DMS153 (cell line): ENCODE results near the gene RRBP1.
A peak's percentile ranks its signal among the peaks of the same experiment; 100 is the strongest.

Source experiments
- DNase-seq: peaks from one replicate; lab custom pipeline; 2025; lab: John Stamatoyannopoulos, UW

The RRBP1 gene

GRCh38 chr20:17647391-17648314 lies 34.4 kb downstream of the RRBP1 start:
- DNase-seq: no peak

- DNase-seq: no peak
Observed at GRCh38 chr20:17646961-17647301, 35.1 kb downstream of the RRBP1 start.

DNA sequence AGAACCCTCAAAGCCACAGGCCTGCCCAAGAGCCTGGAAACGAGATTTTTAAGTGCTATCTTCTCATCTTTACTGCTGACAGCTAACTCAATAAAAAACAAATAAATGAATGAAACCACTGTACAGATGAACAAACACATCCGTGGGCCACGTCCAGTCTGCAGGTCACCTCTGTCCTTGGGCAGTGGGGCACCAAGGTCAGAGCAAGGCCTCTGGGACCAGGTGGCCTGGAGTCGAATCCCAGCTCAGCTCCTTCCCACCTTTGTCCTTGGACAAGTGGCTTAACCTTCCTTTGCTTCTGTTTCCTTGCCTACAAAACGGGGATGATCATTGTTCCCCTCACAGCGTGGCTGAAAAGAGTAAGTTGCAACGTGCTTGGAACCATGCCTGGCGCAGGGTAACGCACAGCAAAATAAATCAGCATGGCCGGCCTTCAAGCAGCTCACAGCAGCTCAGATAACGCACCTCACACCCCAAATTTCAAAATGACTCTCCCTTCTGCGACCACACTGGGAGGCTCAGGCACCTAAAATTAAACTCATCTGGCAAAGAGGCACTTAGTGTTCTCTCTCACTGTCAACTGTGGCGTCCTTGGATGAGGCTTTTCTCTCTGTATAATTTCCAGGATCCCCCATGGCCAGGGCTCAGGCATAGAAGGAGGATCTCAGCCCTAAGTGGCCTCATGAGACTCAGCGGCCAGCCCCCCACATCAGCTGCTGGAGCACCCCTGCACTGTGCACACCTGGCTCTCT lies 35.7 kb downstream of the RRBP1 start:
- peak; percentile 32 for DNase-seq

DNA sequence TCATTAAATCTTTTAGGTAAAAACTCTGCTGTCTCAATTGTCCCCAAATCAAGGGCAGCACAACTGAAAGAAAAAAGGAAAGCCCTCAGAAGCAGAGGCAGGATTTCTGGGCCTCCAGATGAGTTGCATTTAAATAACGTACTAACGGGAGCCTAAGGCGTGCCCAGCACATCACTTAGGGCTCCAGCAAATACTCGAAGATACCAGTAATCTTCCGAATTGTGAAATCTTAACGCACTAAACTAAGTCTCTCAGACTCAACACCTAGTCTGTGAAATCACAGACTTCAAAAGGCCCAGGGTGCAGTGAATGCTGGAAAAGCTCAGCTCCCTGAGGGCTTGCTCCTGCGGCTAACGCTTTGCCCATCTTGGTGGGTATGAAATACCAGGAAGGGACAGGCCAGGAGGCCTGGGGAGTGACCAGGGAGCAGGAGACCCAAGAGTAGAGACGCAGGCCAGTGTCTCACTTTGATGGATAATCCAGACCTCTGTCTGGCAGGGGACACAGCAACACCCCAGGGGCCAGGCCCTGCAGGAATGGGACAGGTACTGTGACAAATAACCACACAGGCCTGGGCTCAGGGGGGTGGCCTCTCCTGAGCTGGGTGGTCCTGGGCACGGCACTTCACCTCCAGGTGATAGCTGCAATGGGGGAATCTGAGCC lies 36.4 kb downstream of the RRBP1 start:
- DNase-seq: no peak

DNA sequence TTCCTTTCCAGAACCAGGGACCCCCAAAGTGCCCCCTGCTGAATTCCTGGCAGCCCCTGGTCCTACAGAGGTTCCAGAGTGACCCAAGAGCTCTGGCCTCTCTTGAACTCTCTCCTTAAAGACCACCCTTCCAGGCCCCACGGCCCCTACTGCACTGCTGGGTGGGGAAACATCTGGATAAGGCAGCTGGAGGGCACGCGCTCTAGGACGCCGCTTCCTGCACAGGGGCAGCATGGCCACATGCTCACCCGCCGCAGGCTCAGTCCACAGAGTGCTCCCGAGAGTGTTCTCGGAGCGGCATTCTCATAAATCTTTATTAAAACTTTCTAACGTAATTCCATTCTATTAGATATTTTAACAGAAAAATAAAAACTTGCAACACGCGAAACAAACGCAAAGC lies 37.0 kb downstream of the RRBP1 start:
- no peak for DNase-seq

DNA sequence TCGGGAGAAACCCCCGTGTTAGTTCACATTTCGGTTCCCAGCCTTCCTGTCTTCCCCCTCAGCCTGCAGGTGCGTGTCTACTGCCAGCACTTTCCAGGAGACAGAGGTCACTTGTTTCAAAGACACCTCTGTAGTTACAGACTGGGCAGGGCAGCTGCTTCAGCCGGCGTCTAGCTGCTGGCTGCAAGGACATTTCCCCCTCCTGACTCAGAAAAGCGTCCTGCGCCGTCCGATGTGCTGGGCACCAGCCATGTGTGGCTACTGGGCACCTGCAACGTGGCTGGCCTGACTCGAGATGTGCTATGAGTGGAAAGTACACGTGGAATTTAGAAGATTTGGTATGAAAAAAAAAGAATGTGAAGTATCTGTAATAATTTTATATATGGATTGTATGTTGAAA lies 37.6 kb downstream of the RRBP1 start:
- no peak for DNase-seq

GRCh38 chr20:17643531-17644188 lies 38.4 kb downstream of the RRBP1 start:
- no peak for DNase-seq

DNA sequence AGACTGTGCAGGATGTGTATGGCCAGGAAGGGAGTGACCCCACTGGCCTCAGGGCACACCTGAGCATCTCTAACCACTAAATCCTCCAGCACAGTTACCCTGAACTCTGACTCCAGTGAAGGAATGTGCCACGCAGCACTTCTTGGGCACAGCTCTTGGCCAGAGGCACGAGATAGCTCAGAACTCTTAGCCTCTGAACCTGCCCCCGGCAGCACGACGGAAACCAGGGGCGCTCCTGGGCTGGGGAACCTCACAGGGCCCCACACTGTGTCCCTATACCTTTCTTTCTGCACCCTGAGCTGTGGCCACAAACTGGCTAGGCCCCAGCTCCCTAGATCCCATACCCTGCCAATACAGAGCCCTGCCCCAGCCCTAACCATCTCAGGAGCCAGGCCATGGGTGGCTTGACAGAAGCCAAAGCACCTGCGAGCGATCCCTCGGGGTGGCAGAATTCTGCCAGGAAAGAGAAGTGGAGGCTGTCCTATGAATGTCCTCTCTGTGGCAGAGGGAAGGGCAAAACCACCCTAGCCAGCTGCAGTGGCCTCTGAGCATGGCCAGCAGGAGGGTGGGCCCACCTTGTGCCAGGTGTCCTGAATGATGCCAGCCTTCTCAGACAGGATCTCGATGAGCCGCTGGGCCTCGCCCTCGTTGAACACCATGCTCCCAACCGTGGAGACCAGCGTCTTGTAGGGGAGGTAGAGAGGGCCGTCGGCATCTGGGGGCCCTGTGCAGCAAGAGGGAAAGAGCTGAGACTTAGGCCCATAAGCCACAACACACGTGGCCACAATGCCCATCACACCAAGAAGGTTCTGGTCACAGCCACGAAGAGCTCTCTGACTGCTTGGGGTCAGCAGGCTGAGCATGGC lies 39.4 kb downstream of the RRBP1 start:
- no peak for DNase-seq

GRCh38 chr20:17641993-17642392 lies 40.0 kb downstream of the RRBP1 start:
- DNase-seq: no peak

DNA sequence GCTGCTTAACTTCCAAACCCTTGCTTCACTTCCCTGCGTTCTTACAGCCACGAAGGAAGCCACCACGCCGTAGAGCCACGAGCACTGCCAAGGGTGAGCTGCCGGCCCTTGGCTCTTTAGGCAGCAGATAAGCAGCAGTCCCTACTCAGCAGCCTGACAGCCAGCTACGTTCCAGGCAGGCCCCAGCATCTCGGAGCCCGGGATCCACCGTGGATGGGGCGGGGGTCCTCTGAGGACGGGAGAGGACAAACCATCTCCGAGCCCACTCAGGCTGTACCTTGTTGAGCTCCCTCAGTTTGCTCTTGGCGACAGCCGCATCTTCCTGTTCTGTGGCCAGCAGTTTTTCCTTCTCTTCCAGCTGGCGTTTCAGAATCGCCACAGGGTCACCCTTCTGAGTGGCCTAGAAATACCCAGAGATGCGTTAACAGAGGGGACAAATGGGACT lies 40.5 kb downstream of the RRBP1 start:
- DNase-seq: no peak

DNA sequence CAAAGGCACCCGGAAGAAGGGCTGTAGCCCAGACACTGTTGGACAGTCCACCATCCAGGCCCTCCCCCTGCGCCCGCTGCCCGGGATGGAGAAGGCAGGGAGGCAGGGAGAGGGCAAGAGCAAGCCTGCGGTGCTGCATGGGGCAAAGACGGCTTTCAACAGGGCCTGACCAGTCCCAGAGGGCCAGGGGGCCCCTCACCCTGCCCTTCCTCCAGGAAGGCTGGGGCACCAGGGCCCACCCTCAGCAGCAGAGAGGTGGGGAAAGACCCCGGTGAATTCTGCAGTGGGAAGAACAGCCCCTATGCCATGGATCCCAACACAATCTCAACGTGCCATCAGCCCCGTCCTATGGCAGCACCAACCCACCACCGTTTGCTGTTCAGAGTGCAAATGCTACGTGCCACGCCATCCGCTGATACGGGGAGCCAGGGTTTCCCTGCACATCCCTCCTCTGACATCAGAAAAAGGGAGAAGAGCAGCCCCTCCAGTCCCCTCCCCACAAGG lies 41.1 kb downstream of the RRBP1 start:
- no peak for DNase-seq

DNA sequence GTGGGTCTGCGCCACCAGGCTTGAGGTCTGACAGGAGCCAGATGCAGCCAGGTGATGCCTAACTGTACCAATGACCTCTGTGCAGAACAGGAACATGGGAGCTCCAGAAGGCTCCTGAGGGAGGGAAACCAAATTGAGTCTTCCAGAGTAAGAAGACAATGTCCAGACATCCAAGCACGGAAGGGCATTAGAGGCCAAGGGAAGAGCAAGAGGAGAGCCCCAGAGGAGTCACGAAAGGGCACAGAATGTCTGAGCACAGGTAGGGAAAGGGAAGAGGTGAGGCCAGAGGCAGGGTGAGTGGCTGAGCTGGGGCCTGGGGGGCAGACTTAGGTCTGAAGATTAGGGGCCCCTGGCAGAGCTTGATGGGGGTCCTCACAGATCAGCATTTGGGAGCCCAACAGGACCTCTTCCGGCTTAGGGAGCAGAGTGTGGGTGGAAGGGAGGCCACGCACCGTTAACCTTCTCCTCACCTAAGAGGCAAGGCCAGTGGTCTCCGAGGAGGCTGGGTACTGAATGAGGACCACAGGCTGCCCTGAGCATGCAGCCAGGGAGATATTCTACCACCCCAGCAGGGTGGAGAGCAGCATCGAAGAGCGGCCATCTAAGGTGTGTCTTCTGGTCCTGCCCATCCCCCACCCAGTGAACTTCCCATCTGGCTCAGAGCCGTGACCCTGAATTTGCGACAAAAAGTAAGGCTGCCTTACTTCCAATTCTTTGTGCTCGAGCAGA lies 41.7 kb downstream of the RRBP1 start:
- DNase-seq: no peak

GRCh38 chr20:17638835-17639407 lies 43.1 kb downstream of the RRBP1 start:
- DNase-seq: no peak

GRCh38 chr20:17637985-17638640 lies 43.9 kb downstream of the RRBP1 start:
- DNase-seq: no peak

DNA sequence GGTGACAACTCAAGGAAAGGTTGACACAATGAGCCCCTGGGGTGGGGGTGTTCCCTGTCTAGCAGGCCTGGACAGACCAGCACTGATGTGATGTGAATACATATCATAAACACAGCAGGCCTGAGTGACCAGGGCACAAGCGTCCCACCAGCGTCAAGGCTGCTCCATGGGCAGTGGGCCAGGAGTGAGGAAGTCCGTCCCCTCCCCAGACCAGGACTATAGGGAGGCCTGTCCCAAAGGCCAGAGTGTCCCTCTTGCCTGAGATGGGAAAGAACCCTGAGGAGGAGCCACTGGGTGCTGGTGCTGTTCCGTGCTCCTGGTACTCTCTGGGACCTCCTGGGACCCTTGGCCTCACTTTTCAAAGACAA lies 44.6 kb downstream of the RRBP1 start:
- no peak for DNase-seq

GRCh38 chr20:17636523-17637412 lies 45.3 kb downstream of the RRBP1 start:
- DNase-seq: no peak

DNA sequence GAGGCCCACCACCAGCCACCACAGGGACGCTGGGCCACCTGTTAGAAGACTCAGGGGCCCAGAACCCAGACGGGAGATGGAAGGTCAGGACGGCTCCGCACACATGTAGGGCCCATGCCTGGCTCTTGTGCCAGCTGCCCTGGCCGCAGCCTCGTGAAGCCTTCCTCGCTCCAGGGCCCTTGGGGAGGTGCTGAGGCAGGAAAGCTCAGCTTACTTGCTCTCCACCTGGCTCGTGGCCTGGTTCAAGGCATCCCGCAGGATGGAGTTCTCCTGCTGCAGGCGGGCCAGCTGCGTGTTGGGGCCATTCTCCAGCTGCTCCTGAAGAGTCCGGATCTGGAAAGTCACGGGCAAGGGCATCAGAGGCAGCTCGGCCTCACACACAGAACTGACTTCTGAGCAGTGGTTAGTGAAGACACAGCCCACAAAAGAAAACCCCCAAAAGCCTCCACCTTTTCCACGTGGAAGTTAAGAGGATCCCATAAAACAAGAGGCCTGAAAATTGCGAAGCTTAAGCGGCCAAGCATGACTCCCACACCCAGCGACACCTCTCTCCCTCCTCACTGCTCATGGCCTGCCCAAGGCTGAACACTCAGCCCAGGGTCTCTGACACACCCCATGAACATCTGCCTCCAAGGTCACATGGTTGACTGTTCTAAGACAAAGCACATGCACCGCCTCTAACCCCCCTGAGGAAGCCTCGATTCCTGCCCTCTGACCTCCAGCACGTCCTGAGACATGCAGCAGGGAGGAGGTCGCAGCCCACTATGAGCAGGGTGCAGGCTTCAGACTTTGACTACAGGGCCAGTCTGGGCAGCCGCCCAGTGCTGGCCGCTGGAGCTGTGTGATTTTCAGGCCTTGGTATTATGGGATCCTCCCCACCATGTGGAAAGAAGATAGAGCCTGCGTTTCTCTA lies 46.5 kb downstream of the RRBP1 start:
- DNase-seq: no peak
